Neuronal stem cell (in vitro differentiated cells): ENCODE measurements around the gene SLC41A3.

Source experiments
- DNase-seq: peaks from one replicate; pipeline ENCODE4 v3.0.0-alpha.2; 2013; ENCODE audit warnings: low spot score
- H2AFZ ChIP-seq: one replicate; pipeline ENCODE4 v1.6.1; 2013; ENCODE audit warnings: mild to moderate bottlenecking, low read length, inconsistent platforms
- H2AK5ac ChIP-seq: 2 replicates; pipeline ENCODE4 v1.6.1; 2013; ENCODE audit warnings: low read depth, mild to moderate bottlenecking, inconsistent platforms, low read length, moderate library complexity, mixed read lengths
- H2BK120ac ChIP-seq: 2 replicates; pipeline ENCODE4 v1.6.1; 2013; ENCODE audit warnings: low read depth, mild to moderate bottlenecking, inconsistent platforms, low read length, moderate library complexity, mixed read lengths
- H2BK12ac ChIP-seq: one replicate; pipeline ENCODE4 v1.6.1; 2013; ENCODE audit warnings: low read length, inconsistent platforms
- H2BK15ac ChIP-seq: 2 replicates; pipeline ENCODE4 v1.6.1; 2013; ENCODE audit warnings: mild to moderate bottlenecking, low read length, inconsistent platforms, mixed read lengths
- H2BK5ac ChIP-seq: one replicate; pipeline ENCODE4 v1.6.1; 2013; ENCODE audit warnings: inconsistent platforms, mild to moderate bottlenecking, low read length, moderate library complexity
- H3K14ac ChIP-seq: one replicate; pipeline ENCODE4 v1.6.1; 2013; ENCODE audit warnings: low read length, inconsistent platforms
- H3K18ac ChIP-seq: 2 replicates; pipeline ENCODE4 v1.6.1; 2013; ENCODE audit warnings: low read length, inconsistent platforms
- H3K23ac ChIP-seq: 2 replicates; pipeline ENCODE4 v1.6.1; 2013; ENCODE audit warnings: low read depth, mild to moderate bottlenecking, mixed read lengths, low read length, inconsistent platforms; ENCODE audit not compliant: poor library complexity
- H3K27ac ChIP-seq: replicated peaks from 3 replicates; pipeline ENCODE4 v1.5.1; 2013; ENCODE audit warnings: low read length, inconsistent platforms
- H3K27me3 ChIP-seq, 3 experiments: 2 replicates each; pipeline ENCODE4 v1.6.1; 2013; ENCODE audit warnings: low read length in 3 of 3, mild to moderate bottlenecking in 2 of 3, inconsistent platforms in 1 of 3, low read depth in 1 of 3, mixed read lengths in 1 of 3, moderate library complexity in 1 of 3; ENCODE audit not compliant: control insufficient read depth in 3 of 3, insufficient read depth in 3 of 3
- H3K36me3 ChIP-seq, 2 donors: replicated peaks in 1 of 2; 2 replicates each; pipeline ENCODE4 v1.6.1; 2013; ENCODE audit warnings: low read length in 2 of 2; ENCODE audit not compliant: control insufficient read depth in 2 of 2, insufficient read depth in 2 of 2
- H3K4ac ChIP-seq: 2 replicates; pipeline ENCODE4 v1.6.1; 2013; ENCODE audit warnings: inconsistent platforms, mild to moderate bottlenecking, low read length, moderate library complexity
- H3K4me1 ChIP-seq, 2 donors: 1 replicate in 1 of 2; 2 replicates in 1 of 2; pipeline ENCODE4 v1.6.1; 2013; ENCODE audit warnings: low read length in 2 of 2, low read depth in 1 of 2; ENCODE audit not compliant: control insufficient read depth in 2 of 2, insufficient read depth in 1 of 2
- H3K4me2 ChIP-seq: one replicate; pipeline ENCODE4 v1.6.1; 2013; ENCODE audit warnings: mild to moderate bottlenecking, low read length, inconsistent platforms; ENCODE audit not compliant: insufficient read depth, poor library complexity, severe bottlenecking
- H3K4me3 ChIP-seq, 2 donors: 2 replicates each; pipeline ENCODE4 v1.5.1; 2013; ENCODE audit warnings: low read length in 2 of 2, mild to moderate bottlenecking in 2 of 2, inconsistent platforms in 1 of 2, moderate library complexity in 1 of 2
- H3K79me1 ChIP-seq: one replicate; pipeline ENCODE4 v1.6.1; 2013; ENCODE audit warnings: low read depth, mild to moderate bottlenecking, inconsistent platforms, low read length, moderate library complexity
- H3K9ac ChIP-seq: one replicate; pipeline ENCODE4 v1.6.1; 2013; ENCODE audit warnings: mild to moderate bottlenecking, low read depth, low read length, inconsistent platforms; ENCODE audit not compliant: poor library complexity
- H3K9me3 ChIP-seq, 2 donors: replicated peaks in 1 of 2; 2 replicates each; pipeline versions ENCODE3 to v1.6.1; 2013; ENCODE audit warnings: low read length in 2 of 2, mild to moderate bottlenecking in 2 of 2, inconsistent platforms in 1 of 2, low read depth in 1 of 2, mixed read lengths in 1 of 2, moderate library complexity in 1 of 2; ENCODE audit not compliant: control insufficient read depth in 2 of 2, insufficient read depth in 1 of 2
- H4K8ac ChIP-seq: one replicate; pipeline ENCODE4 v1.6.1; 2013; ENCODE audit warnings: low read depth, mild to moderate bottlenecking, inconsistent platforms, low read length, moderate library complexity
- H4K91ac ChIP-seq: one replicate; pipeline ENCODE4 v1.6.1; 2013; ENCODE audit warnings: low read length, low read depth, mild to moderate bottlenecking, inconsistent platforms; ENCODE audit not compliant: poor library complexity
- WGBS, 2 donors: extraction: QIAGEN DNeasy Blood & Tissue Kit; methylation state at CpG; one replicate each; pipeline ENCODE4 v1.1.7; 2013; ENCODE audit warnings: missing lambda C conversion rate in 2 of 2, mixed read lengths in 1 of 2; ENCODE audit not compliant: insufficient read length in 2 of 2, insufficient replicate concordance in 1 of 2; ENCODE audit errors: extremely low coverage in 2 of 2; 5-methylcytosine and 5-hydroxymethylcytosine counted together

The SLC41A3 gene

GRCh38 chr3:126033051-126033745, 50.7 kb downstream of the SLC41A3 start:
- Histone ChIP-seq H3K18ac (peak overlapping the region; percentile 8), H2AK5ac (no peak overlapping the region), H2BK15ac (no peak overlapping the region), H3K36me3 (peaks cover 0 to 32% of the 10 kb centered on the region in 2 donors), H3K14ac (no peak overlapping the region), H3K23ac (no peak overlapping the region), H2AFZ (no peak overlapping the region), H3K9me3 (peaks cover 8 to 15% of the 10 kb centered on the region in 2 donors), H4K8ac (no peak overlapping the region), H3K4me2 (no peak overlapping the region), H3K4me3 (no peak overlapping the region), H4K91ac (no peak overlapping the region), H3K9ac (no peak overlapping the region), H3K79me1 (no peaks in the 10 kb centered on the region), H2BK120ac (no peak overlapping the region), H2BK5ac (no peak overlapping the region), H3K4me1 (peaks cover 0 to 2% of the 10 kb centered on the region in 2 donors), H3K27ac (no peak overlapping the region), H3K27me3 (no peaks in the 10 kb centered on the region), H2BK12ac (no peak overlapping the region), H3K4ac (no peak overlapping the region)
- DNase-seq: no peak
- WGBS, 2 donors: no CpG with 5 or more reads among the region's 3 CpGs

GRCh38 chr3:126031981-126032471, 51.9 kb downstream of the SLC41A3 start:
- Histone ChIP-seq H3K23ac (no peak overlapping the region), H3K79me1 (no peaks in the 10 kb centered on the region), H3K36me3 (peaks cover 0 to 37% of the 10 kb centered on the region in 2 donors), H4K8ac (no peak overlapping the region), H3K4ac (no peak overlapping the region), H4K91ac (no peak overlapping the region), H3K9me3 (peaks cover 7 to 25% of the 10 kb centered on the region in 2 donors), H3K9ac (peak overlapping the region; percentile 73), H3K27ac (no peak overlapping the region), H2BK15ac (no peak overlapping the region), H3K4me3 (peak overlapping the region in 1 of 2 donors; percentile 49), H3K14ac (no peak overlapping the region), H3K4me2 (no peak overlapping the region), H2BK120ac (no peak overlapping the region), H2BK5ac (no peak overlapping the region), H2AK5ac (no peak overlapping the region), H3K27me3 (no peaks in the 10 kb centered on the region), H2AFZ (no peak overlapping the region), H2BK12ac (no peak overlapping the region), H3K18ac (peak overlapping the region; percentile 21), H3K4me1 (peaks cover 0 to 2% of the 10 kb centered on the region in 2 donors)
- DNase-seq: no peak
- no CpG with 5 or more reads among the region's 9 CpGs for WGBS, 2 donors

- H2BK15ac ChIP-seq: no peak overlapping the region
- no peaks in the 10 kb centered on the region for H3K27me3 ChIP-seq
- no peak overlapping the region for H3K4me2 ChIP-seq
- H3K23ac ChIP-seq: no peak overlapping the region
- H2BK5ac ChIP-seq: no peak overlapping the region
- no peak overlapping the region for H3K14ac ChIP-seq
- no peaks in the 10 kb centered on the region for H3K79me1 ChIP-seq
- no peak overlapping the region for H3K27ac ChIP-seq
- H3K4ac ChIP-seq: no peak overlapping the region
- no peak overlapping the region for H2BK12ac ChIP-seq
- H2AFZ ChIP-seq: no peak overlapping the region
- peaks cover 2 to 44% of the 10 kb centered on the region in 2 donors for H3K36me3 ChIP-seq
- no peak overlapping the region for H3K18ac ChIP-seq
- peaks cover 0 to 2% of the 10 kb centered on the region in 2 donors for H3K4me1 ChIP-seq
- no peak for DNase-seq
- peaks cover 10 to 25% of the 10 kb centered on the region in 2 donors for H3K9me3 ChIP-seq
- H4K91ac ChIP-seq: no peak overlapping the region
- H4K8ac ChIP-seq: no peak overlapping the region
- WGBS, 2 donors: no CpG with 5 or more reads among the region's 1 CpG
- H3K4me3 ChIP-seq: no peak overlapping the region
- H2AK5ac ChIP-seq: no peak overlapping the region
- H2BK120ac ChIP-seq: no peak overlapping the region
- H3K9ac ChIP-seq: no peak overlapping the region
Observed at GRCh38 chr3:126030455-126030854, 53.5 kb downstream of the SLC41A3 start.

GRCh38 chr3:126029241-126029640, 54.7 kb downstream of the SLC41A3 start:
- Histone ChIP-seq H3K4me1 (peaks cover 0 to 2% of the 10 kb centered on the region in 2 donors), H3K18ac (no peak overlapping the region), H3K27ac (no peak overlapping the region), H3K36me3 (peaks cover 4 to 56% of the 10 kb centered on the region in 2 donors), H3K14ac (no peak overlapping the region), H3K4me3 (no peak overlapping the region), H3K4me2 (no peak overlapping the region), H3K23ac (no peak overlapping the region), H3K9me3 (peaks cover 10 to 25% of the 10 kb centered on the region in 2 donors), H2BK5ac (no peak overlapping the region), H3K79me1 (no peaks in the 10 kb centered on the region), H2BK120ac (no peak overlapping the region), H2AK5ac (no peak overlapping the region), H3K9ac (no peak overlapping the region), H2BK15ac (no peak overlapping the region), H3K27me3 (no peaks in the 10 kb centered on the region), H4K91ac (no peak overlapping the region), H4K8ac (no peak overlapping the region), H2AFZ (no peak overlapping the region), H3K4ac (no peak overlapping the region), H2BK12ac (no peak overlapping the region)
- DNase-seq: no peak
